SJSA1 (cell line): ENCODE data around the gene SPATA13. TPM values are rescaled to one million over a fixed set of nuclear protein-coding genes. Genes with fewer than 3 reads are reported as not detected.
A peak's percentile ranks its signal among the peaks of the same experiment; 100 is the strongest.

Experiments used
- DNase-seq, 2 experiments: peaks; one replicate each; pipeline ENCODE4 v3.0.0-alpha.2; 2015 to 2020; ENCODE audit warnings: low spot score in 2 of 2, low read depth in 1 of 2
- H3K27ac ChIP-seq: fragments of 250-450 bp; sonication (Bioruptor Pico); 2 replicates; pipeline ENCODE4 v1.5.1; 2020; ENCODE audit warnings: mild to moderate bottlenecking, moderate library complexity
- H3K27me3 ChIP-seq: fragments of 250-450 bp; sonication (Bioruptor Pico); replicated peaks from 2 replicates; pipeline ENCODE4 v1.5.1; 2020; ENCODE audit warnings: mild to moderate bottlenecking, moderate library complexity
- H3K36me3 ChIP-seq: fragments of 250-450 bp; sonication (Bioruptor Pico); 2 replicates; pipeline ENCODE4 v1.5.1; 2020; ENCODE audit warnings: mild to moderate bottlenecking
- H3K4me1 ChIP-seq: fragments of 250-450 bp; sonication (Bioruptor Pico); replicated peaks from 2 replicates; pipeline ENCODE4 v1.6.1; 2021; ENCODE audit warnings: mild to moderate bottlenecking
- H3K4me3 ChIP-seq: fragments of 250-450 bp; sonication (Bioruptor Pico); 2 replicates; pipeline ENCODE4 v1.5.1; 2020; ENCODE audit warnings: mild to moderate bottlenecking
- H3K9me3 ChIP-seq: fragments of 250-450 bp; sonication (Bioruptor Pico); replicated peaks from 2 replicates; pipeline ENCODE4 v1.5.1; 2020; ENCODE audit warnings: mild to moderate bottlenecking
- total RNA-seq: library from RNA; depleted of rRNA; stranded (reverse); fragments of >200 nt; shearing (Covaris generic); gene quantifications from 2 replicates; pipeline ENCODE4 v1.2.3, GENCODE V29; 2014

Gene SPATA13
- total RNA-seq, 1 experiment from 2014 or later: 14.8 TPM

DNA sequence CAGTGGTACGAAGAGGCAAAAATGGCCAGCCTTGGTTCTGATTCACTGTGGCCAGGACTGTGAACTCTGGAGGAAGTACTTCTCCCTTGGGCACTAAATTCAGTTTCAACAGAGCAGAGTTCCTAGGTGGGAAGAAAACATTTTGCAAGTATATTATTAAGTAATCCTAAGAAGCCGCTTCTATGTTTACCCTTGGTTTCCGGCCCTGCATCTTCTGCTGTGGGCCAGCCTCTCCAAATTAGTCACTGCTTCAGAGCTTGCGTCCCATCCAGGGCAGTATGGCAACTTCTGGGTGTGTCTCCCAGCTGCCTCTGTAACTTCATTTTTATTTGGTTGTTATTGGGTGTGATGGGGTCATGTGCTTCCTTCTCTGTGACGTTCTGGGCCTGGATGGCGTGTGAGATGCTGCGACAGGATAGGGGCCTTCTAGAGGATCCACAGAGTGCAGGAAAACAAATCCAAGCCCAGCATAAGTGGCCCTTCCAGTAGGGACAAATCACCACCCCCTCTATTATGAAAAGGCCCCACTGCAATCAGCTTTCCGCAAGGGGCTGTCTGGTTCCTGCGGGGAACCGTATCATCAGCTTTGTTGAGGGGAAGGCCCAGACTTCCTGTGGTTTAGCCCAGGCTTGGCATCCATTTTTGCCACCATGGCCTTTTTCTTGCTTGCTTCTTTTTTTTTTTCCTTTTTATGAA, 93.8 kb downstream of the SPATA13 start:
- H3K4me1 ChIP-seq: no peaks in the 10 kb centered on the region
- no peak for DNase-seq
- no peaks in the 10 kb centered on the region for H3K9me3 ChIP-seq
- H3K27ac ChIP-seq: no peak overlapping the region
- no peaks in the 10 kb centered on the region for H3K27me3 ChIP-seq
- peaks cover 12% of the 10 kb centered on the region for H3K36me3 ChIP-seq
- H3K4me3 ChIP-seq: no peak overlapping the region

DNA sequence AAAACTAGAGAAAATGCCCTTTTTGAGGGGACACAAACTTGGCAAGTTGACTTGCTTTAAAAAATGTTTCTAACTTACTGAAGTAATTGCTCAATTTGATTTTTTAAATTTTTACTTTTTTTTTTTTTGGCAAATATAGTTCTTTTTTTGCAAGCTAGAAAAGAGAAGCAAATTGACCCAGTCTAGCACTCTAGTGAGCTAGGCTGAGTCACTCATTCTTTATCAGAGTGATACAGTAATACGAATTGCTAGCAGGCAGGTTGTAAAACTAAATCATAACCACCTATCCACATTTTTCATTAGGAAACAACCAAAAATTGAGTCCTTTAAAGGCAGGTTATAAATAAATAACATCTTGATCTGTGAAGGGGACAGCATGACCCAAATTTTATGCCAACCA, 97.0 kb downstream of the SPATA13 start:
- H3K4me1 ChIP-seq: no peaks in the 10 kb centered on the region
- no peak for DNase-seq
- no peaks in the 10 kb centered on the region for H3K9me3 ChIP-seq
- no peak overlapping the region for H3K27ac ChIP-seq
- no peak overlapping the region for H3K4me3 ChIP-seq
- peaks cover under 1% of the 10 kb centered on the region for H3K36me3 ChIP-seq
- H3K27me3 ChIP-seq: no peaks in the 10 kb centered on the region

DNA sequence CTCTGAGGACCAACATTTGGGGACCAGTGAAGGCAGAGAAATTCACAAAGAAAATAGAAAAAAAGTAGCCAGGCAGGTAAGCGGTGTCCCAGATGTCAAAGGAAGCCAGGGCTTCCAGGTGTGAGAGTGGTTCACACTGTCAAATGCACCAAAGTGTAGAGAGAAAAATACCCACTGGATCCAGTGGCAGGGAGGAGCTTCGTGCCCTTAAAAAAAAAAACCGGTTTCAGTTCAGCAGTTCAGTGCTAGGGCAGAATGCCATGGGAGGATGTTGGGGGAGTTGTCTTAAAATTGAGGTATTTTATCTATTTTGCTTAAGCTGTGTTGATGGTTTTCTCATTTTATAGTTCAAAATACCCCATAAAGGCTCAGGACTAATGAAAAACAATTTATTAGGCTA, 101.0 kb downstream of the SPATA13 start:
- Histone ChIP-seq H3K4me3 (no peak overlapping the region), H3K4me1 (no peaks in the 10 kb centered on the region), H3K27ac (no peak overlapping the region), H3K9me3 (no peaks in the 10 kb centered on the region), H3K36me3 (no peaks in the 10 kb centered on the region; the same call in 1 of the 2 replicates), H3K27me3 (no peaks in the 10 kb centered on the region)
- no peak for DNase-seq

DNA sequence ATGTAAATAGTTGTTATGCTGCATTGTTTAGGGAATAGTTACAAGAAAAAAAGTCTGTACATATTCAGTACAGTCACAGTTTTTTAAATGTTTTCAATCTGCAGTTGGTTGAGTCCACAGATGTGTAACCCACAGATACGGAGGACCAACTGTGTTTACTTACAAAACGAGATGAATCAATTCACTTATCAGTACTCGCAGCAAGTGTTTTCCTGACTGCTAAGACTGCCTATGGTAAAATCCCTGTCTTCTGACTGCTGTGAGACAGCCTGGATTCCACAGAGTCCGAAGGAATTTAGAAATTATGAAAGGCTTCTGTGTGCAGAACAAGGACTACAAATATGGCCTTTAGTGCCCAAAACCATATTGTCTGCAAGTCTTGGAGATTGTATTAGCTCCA, 103.1 kb downstream of the SPATA13 start:
- H3K36me3 ChIP-seq: no peaks in the 10 kb centered on the region
- H3K27me3 ChIP-seq: no peaks in the 10 kb centered on the region
- DNase-seq: no peak
- H3K4me1 ChIP-seq: no peaks in the 10 kb centered on the region
- H3K27ac ChIP-seq: no peak overlapping the region
- H3K9me3 ChIP-seq: no peaks in the 10 kb centered on the region
- H3K4me3 ChIP-seq: no peak overlapping the region

DNA sequence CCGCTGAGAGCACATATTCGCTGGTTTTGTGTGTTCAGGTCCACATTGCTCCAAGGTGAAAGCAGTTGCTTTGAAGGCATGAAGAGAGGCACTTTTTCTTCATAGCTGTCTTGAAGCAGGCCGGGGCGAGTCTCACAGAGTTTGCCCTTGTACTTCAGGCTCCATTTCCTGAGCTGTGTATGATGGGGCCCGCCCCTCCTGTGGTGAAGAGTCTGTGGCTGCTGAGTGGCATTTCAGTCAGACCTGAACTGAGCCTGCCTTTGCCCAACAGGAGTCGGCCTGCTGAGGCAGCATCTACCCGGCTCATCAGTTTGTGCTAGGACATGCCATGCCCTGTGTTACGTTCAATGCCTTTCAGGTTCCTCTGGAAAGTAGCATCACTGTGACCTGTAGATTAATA, 104.5 kb downstream of the SPATA13 start:
- Histone ChIP-seq H3K27ac (no peak overlapping the region), H3K9me3 (no peaks in the 10 kb centered on the region), H3K4me3 (no peak overlapping the region), H3K4me1 (peaks cover 1% of the 10 kb centered on the region), H3K36me3 (no peaks in the 10 kb centered on the region), H3K27me3 (no peaks in the 10 kb centered on the region)
- DNase-seq: no peak

DNA sequence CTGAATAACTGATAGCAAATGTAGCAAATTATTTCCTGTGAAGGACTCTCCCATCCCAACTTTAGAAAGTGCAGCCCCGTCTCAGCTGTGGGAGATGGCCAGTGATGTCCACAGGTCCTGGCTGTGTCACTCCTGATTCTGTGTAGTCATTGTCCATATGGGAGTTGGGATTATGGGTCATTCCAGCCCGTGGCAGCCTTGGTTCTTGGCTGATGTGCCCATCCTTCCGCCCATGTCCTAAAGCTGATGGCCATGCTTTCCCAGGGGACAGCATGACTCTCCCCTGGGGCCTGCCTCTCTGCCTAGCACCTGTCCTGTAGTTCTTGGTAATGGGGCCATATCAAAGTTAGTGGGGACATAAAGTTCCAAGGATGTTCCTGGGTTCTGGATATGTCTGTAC, 104.9 kb downstream of the SPATA13 start:
- DNase-seq: no peak
- Histone ChIP-seq H3K9me3 (no peaks in the 10 kb centered on the region), H3K4me1 (peaks cover 6% of the 10 kb centered on the region), H3K27me3 (no peaks in the 10 kb centered on the region), H3K27ac (no peak overlapping the region), H3K4me3 (no peak overlapping the region), H3K36me3 (no peaks in the 10 kb centered on the region)

DNA sequence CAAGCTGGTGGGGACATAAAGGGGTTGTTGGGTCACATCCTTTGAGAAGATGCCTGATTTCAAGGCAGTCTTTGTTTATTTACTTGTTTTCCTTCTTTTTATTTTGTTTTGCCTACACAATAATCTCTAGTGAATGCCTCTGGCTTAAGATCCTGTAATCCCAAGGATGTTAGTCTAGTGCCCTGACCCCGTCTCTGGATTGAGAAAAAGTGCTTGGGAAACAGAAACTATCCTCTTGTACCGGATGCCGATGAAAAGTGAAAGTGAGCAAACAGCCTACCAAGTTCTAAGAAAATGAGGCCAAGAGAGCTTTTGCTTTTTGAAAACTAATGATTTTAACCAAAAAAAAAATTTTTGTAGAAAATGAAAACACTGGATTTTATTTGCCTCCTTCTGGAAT, 106.8 kb downstream of the SPATA13 start:
- Histone ChIP-seq H3K36me3 (no peaks in the 10 kb centered on the region), H3K9me3 (no peaks in the 10 kb centered on the region), H3K4me1 (peaks cover 24% of the 10 kb centered on the region), H3K4me3 (no peak overlapping the region), H3K27ac (no peak overlapping the region), H3K27me3 (no peaks in the 10 kb centered on the region)
- DNase-seq: no peak

DNA sequence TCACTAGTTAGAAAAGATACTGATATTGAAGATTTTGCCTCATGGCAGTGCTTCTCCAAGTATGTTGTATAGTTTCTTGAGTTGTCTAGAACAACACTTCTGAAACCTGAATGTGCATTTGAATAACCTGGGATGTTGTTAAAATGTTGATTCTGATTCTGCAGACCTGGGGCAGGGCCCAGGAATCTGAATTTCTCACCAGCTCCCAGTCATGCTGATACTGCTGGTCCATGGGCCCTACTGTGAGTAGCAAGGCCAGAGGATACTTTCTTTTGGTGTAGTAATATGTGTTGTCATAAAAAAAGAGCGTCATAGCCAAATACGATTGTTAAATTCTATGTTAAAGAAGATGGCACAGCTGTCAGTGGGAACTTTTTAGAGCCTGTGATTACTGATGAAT, 107.3 kb downstream of the SPATA13 start:
- Histone ChIP-seq H3K9me3 (no peaks in the 10 kb centered on the region), H3K4me1 (peaks cover 25% of the 10 kb centered on the region), H3K27ac (no peak overlapping the region), H3K36me3 (no peaks in the 10 kb centered on the region), H3K4me3 (no peak overlapping the region), H3K27me3 (no peaks in the 10 kb centered on the region)
- no peak for DNase-seq

DNA sequence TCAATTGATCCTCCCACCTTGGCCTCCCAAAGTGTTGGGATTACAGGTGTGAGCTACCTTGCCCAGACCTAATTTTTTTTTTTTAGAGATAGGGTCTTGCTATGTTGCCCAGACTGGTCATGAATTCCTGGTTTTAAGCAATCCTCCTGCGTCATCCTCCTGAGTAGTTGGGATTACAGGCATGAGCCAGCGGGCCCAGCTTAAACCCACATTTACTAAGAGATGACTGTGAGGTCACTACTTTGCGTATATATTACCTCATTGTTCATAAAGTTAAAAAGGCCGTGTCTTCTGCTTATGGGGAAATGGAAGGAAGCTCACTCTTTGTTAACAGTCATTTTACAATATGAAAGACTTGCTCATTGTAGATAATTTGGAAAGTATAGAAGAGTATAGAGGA, 109.3 kb downstream of the SPATA13 start:
- Histone ChIP-seq H3K27me3 (no peaks in the 10 kb centered on the region), H3K4me1 (peaks cover 25% of the 10 kb centered on the region), H3K36me3 (no peaks in the 10 kb centered on the region), H3K27ac (peak overlapping the region; percentile 3), H3K9me3 (no peaks in the 10 kb centered on the region), H3K4me3 (no peak overlapping the region)
- DNase-seq: no peak

DNA sequence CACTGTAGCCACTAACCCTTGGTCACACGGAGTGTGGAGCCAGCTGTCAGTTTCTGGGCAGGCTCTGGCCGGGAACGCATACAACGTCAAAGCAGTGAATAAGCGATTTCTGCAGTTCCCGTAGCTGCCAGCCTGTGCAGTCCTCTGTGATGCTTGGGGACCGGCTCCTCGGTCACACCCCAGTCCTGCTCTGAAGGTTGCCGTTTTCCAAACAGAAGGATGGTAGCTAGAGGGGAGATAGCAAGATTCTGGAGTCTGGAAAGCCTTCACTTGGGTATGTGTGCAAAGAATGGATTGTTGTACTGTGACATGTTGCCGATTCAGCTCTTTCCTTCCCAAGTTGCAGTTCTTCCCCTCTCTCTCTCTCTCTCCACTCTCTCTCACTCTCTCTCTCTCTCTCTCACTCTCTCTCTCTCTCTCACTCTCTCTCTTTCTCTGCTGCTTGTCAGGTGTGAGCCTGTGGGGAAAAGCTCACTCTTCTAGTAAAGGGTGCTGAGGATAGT, 110.2 kb downstream of the SPATA13 start:
- no peaks in the 10 kb centered on the region for H3K9me3 ChIP-seq
- peaks cover 25% of the 10 kb centered on the region for H3K4me1 ChIP-seq
- peak in 1 of 2 experiments; percentile 57 for DNase-seq
- no peaks in the 10 kb centered on the region for H3K27me3 ChIP-seq
- H3K4me3 ChIP-seq: peak overlapping the region; percentile 9; the same call in 1 of the 2 replicates
- H3K27ac ChIP-seq: peak overlapping the region; percentile 3
- H3K36me3 ChIP-seq: no peaks in the 10 kb centered on the region

DNA sequence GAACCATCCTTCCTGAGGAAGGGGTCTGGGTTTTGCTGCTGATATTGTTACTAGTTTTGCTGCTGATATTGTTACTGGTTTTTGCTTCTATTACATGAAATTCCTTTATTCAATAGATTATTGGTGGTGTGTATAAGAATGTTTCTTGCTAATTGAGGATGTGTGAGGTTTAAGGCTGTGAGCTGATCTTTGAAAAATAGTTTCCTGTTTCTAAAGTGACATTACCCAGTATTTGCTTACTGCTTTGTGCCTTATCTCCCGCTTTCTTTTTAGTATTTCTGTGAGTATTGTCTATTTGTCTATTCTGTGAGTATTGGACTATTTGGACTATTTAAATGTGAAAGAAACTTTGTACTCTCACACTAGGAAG, 110.7 kb downstream of the SPATA13 start:
- H3K27ac ChIP-seq: no peak overlapping the region; the same call in 1 of the 2 replicates
- no peak for DNase-seq
- peaks cover 25% of the 10 kb centered on the region for H3K4me1 ChIP-seq
- H3K36me3 ChIP-seq: no peaks in the 10 kb centered on the region
- H3K27me3 ChIP-seq: no peaks in the 10 kb centered on the region
- H3K9me3 ChIP-seq: no peaks in the 10 kb centered on the region
- H3K4me3 ChIP-seq: no peak overlapping the region

DNA sequence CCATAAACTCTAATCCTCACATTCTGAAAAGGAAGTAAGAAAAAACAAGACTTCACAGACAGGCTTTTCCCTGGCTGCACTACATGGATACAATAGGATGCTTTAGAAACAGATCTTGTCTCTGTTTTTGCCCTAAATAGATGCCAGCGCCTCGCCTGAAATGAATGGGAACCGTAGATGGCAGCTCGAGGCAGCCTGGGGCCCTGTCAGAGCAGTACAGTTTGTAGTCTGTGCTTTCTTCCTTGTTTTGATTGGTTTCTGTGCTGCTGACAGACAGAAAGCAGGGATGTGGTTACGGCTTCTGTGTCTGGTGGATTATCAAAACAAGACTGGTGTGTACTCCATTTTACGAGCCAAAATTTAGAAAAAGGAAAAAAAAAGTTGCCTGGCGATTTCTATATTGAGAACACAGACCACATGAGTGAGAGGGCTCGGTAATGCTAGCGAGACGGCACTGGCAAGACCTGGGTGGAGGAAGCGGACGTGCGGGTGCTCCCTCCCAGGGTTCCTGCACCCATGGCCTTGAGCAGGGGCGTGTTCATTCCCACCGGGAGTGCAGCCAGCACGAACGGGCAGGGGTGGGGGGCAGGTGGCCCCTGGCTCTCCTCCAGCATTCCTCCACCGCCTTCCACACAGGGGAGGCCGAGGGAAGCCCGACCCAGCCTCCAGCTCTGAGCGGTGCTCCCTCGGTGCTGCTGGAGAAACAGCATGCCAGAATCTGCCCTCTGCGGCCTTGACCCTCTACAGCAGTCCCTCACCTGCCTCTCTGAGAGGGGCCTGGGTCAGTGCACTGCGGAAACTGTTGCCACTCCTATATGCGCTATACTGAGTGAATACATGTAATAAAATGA, 111.3 kb downstream of the SPATA13 start:
- no peaks in the 10 kb centered on the region for H3K27me3 ChIP-seq
- peak overlapping the region; percentile 22 for H3K4me3 ChIP-seq
- H3K4me1 ChIP-seq: peaks cover 25% of the 10 kb centered on the region
- no peak overlapping the region; the same call in 1 of the 2 replicates for H3K27ac ChIP-seq
- no peaks in the 10 kb centered on the region for H3K36me3 ChIP-seq
- no peaks in the 10 kb centered on the region for H3K9me3 ChIP-seq
- peak in 1 of 2 experiments; percentile 47 for DNase-seq

DNA sequence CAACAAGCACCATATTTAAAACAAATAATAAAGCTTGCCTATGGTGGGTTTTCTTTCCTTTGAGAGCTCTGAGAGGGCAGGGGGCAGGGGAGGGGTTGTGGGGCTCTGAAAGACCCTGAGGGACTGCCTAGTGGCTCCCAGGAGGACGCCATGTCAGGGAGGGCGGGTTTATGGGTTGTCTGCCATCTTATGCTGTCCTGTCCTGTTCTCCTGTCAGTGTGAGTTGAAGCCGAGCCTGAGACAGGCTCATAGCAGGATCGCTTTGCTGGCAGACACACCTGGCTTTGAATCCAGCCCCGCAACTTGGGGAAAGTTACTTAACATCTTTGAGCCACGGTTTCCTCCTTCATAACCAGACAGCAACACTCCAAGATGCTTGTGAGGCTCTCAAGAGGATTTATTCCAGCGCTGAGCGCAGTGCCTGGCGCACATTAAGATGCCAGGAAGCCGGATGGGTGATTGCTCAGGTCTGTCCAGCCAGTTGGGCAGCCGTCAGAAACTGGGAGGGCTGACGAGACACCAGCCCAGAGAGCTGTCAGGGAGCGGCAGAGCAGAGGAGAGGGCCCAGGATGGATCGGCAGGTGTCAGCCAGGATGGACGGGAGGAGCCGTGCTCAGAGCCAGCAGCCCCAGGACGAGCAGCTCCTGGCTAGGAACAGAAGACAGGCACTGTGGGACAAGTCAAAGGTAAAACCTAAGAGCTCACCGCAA, 112.1 kb downstream of the SPATA13 start:
- H3K4me3 ChIP-seq: no peak overlapping the region
- no peaks in the 10 kb centered on the region for H3K9me3 ChIP-seq
- no peak for DNase-seq
- H3K27me3 ChIP-seq: no peaks in the 10 kb centered on the region
- H3K36me3 ChIP-seq: no peaks in the 10 kb centered on the region
- H3K27ac ChIP-seq: no peak overlapping the region
- peaks cover 25% of the 10 kb centered on the region for H3K4me1 ChIP-seq

DNA sequence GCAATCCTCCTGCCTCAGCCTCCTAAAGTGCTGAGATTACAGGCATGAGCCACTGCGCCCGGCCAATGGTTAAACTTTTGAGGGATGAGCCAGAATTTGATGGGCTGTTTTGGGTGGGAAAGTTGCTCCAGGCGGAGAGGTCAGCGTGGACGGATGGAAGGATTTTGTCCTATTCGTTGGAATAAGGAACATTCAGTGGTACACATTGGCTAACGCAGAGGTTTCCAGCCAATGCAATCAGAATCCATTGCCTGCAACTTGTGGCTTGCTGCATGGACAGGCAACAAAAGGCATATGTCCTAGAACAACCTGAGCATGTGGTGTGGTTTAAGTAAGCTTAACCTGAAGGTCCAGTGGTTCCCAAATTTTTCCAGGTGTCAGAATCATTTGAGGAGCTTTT, 113.4 kb downstream of the SPATA13 start:
- no peaks in the 10 kb centered on the region for H3K27me3 ChIP-seq
- no peaks in the 10 kb centered on the region for H3K36me3 ChIP-seq
- H3K4me3 ChIP-seq: no peak overlapping the region
- H3K27ac ChIP-seq: no peak overlapping the region
- H3K4me1 ChIP-seq: peaks cover 25% of the 10 kb centered on the region
- no peak for DNase-seq
- H3K9me3 ChIP-seq: no peaks in the 10 kb centered on the region
